ENCODE data around the gene PTGES2. TPM values are rescaled to one million over a fixed set of nuclear protein-coding genes. Genes with fewer than 3 reads are reported as not detected.
A peak's percentile ranks its signal among the peaks of the same experiment; 100 is the strongest.
"Not testable (repeated sequence)": the region's sequence is repeated elsewhere in the genome, so short reads cannot be mapped to it uniquely, and the experiment has no call there.

PTGES2 gene
- total RNA-seq, 1 donor from 2014 or later = 74.8 TPM

- no peak for TF ChIP-seq CTCF (IDR thresholded peaks at IDR 0.05; ENCODE audit: unreplicated experiment)
- Mint-ChIP-seq H3K27ac (no peak overlapping the region), H3K9me3 (peaks cover 8% of the 10 kb centered on the region), H3K36me3 (no peaks in the 10 kb centered on the region), H3K4me1 (peaks cover 10% of the 10 kb centered on the region), H3K4me3 (no peak overlapping the region), H3K27me3 (ENCODE audit: low read depth) (peaks cover 25% of the 10 kb centered on the region)
- DNase-seq (ENCODE audit: low spot score in 2 of 2, unreplicated experiment in 2 of 2) = no peak
These were observed 9.6 kb upstream of the PTGES2 start for GRCh38 chr9:128136816-128137793.

- not testable (repeated sequence) for DNase-seq (ENCODE audit: low spot score in 2 of 2, unreplicated experiment in 2 of 2); H3K4me3 Mint-ChIP-seq; H3K36me3 Mint-ChIP-seq; H3K9me3 Mint-ChIP-seq; H3K4me1 Mint-ChIP-seq; H3K27ac Mint-ChIP-seq
- peaks cover 31% of the 10 kb centered on the region for H3K27me3 Mint-ChIP-seq (ENCODE audit: low read depth)
These were observed 8.0 kb upstream of the PTGES2 start for GRCh38 chr9:128135561-128135960.

- not testable (repeated sequence) for DNase-seq (ENCODE audit: low spot score in 2 of 2, unreplicated experiment in 2 of 2); H3K4me3 Mint-ChIP-seq; H3K27ac Mint-ChIP-seq; H3K4me1 Mint-ChIP-seq; H3K36me3 Mint-ChIP-seq
- peaks cover 31% of the 10 kb centered on the region for H3K27me3 Mint-ChIP-seq (ENCODE audit: low read depth)
- H3K9me3 Mint-ChIP-seq = peaks cover 13% of the 10 kb centered on the region
These were observed 4.6 kb upstream of the PTGES2 start for GRCh38 chr9:128132139-128132538.

GRCh38 chr9:128131346-128131745, 3.8 kb upstream of the PTGES2 start:
- not testable (repeated sequence) for H3K27ac Mint-ChIP-seq
- H3K9me3 Mint-ChIP-seq = peaks cover 13% of the 10 kb centered on the region

GRCh38 chr9:128130651-128131050, 3.1 kb upstream of the PTGES2 start:
- peaks cover 13% of the 10 kb centered on the region for H3K4me1 Mint-ChIP-seq
- not testable (repeated sequence) for H3K36me3 Mint-ChIP-seq; H3K4me3 Mint-ChIP-seq; DNase-seq (ENCODE audit: low spot score in 2 of 2, unreplicated experiment in 2 of 2); H3K27ac Mint-ChIP-seq
- peaks cover 31% of the 10 kb centered on the region for H3K27me3 Mint-ChIP-seq (ENCODE audit: low read depth)
- peaks cover 13% of the 10 kb centered on the region for H3K9me3 Mint-ChIP-seq

More at GRCh38 chr9:128131346-128131745, 3.8 kb upstream of the PTGES2 start:
- not testable (repeated sequence) for H3K36me3 Mint-ChIP-seq; H3K4me1 Mint-ChIP-seq; H3K4me3 Mint-ChIP-seq; DNase-seq (ENCODE audit: low spot score in 2 of 2, unreplicated experiment in 2 of 2)
- peaks cover 31% of the 10 kb centered on the region for H3K27me3 Mint-ChIP-seq (ENCODE audit: low read depth)

GRCh38 chr9:128129976-128130590, 2.6 kb upstream of the PTGES2 start:
- DNase-seq (ENCODE audit: low spot score in 2 of 2, unreplicated experiment in 2 of 2); H3K36me3 Mint-ChIP-seq; H3K27ac Mint-ChIP-seq: not testable (repeated sequence)
- peak overlapping the region; percentile 43 for H3K4me3 Mint-ChIP-seq
- H3K9me3 Mint-ChIP-seq = peaks cover 13% of the 10 kb centered on the region
- H3K4me1 Mint-ChIP-seq = peaks cover 17% of the 10 kb centered on the region
- peaks cover 28% of the 10 kb centered on the region for H3K27me3 Mint-ChIP-seq (ENCODE audit: low read depth)
- peak; percentile 27 for TF ChIP-seq CTCF (IDR thresholded peaks at IDR 0.05; ENCODE audit: unreplicated experiment)

- Mint-ChIP-seq H3K9me3 (peaks cover 9% of the 10 kb centered on the region), H3K4me3 (peak overlapping the region; percentile 92), H3K27ac (peak overlapping the region; percentile 91), H3K36me3 (peaks cover 3% of the 10 kb centered on the region), H3K4me1 (peaks cover 19% of the 10 kb centered on the region), H3K27me3 (ENCODE audit: low read depth) (peaks cover 22% of the 10 kb centered on the region)
- TF ChIP-seq CTCF (IDR thresholded peaks at IDR 0.05; ENCODE audit: unreplicated experiment) = no peak
- DNase-seq (ENCODE audit: low spot score in 2 of 2, unreplicated experiment in 2 of 2) = no peak
These were observed 1.5 kb upstream of the PTGES2 start for GRCh38 chr9:128128836-128129590.
